K562 (cell line): ENCODE results near the gene MED15. TPM values are rescaled to one million over a fixed set of nuclear protein-coding genes. Genes with fewer than 3 reads are reported as not detected.

Experiments
- CREB1 ChIP-seq, 2 experiments: sonication (generic) in 1 of 2; formaldehyde crosslinking in 1 of 2; IDR thresholded peaks; 2 replicates each; pipeline versions ENCODE4 v1.6.1 to v1.8.0; 2012 to 2022; ENCODE audit warnings: inconsistent platforms in 1 of 2, mild to moderate bottlenecking in 1 of 2, missing genetic modification reagents in 1 of 2, moderate library complexity in 1 of 2
- CTCF ChIP-seq, 3 experiments: IDR thresholded peaks in 2 of 3; conservative IDR thresholded peaks in 1 of 3; 2 replicates each; pipeline ENCODE4 v1.5.1; 2011 to 2012; ENCODE audit warnings: low read length in 3 of 3, mild to moderate bottlenecking in 3 of 3, control low read depth in 2 of 3, improper control_type of control experiment in 1 of 3, inconsistent platforms in 1 of 3, low read depth in 1 of 3, mixed read lengths in 1 of 3, moderate library complexity in 1 of 3; ENCODE audit not compliant: insufficient read depth in 2 of 3
- E2F1 ChIP-seq: sonication (generic); formaldehyde crosslinking; IDR thresholded peaks from 2 replicates; pipeline ENCODE4 v1.8.1; 2023; ENCODE audit warnings: mild to moderate bottlenecking, missing genetic modification reagents, moderate library complexity
- GABPB2 ChIP-seq: fragments of 250-450 bp; sonication (Bioruptor Pico); conservative IDR thresholded peaks from 2 replicates; pipeline ENCODE4 v1.5.1; 2021; ENCODE audit warnings: mild to moderate bottlenecking
- IRF2 ChIP-seq: sonication (generic); formaldehyde crosslinking; IDR thresholded peaks from 2 replicates; pipeline ENCODE4 v1.8.1; 2022; ENCODE audit warnings: mild to moderate bottlenecking, missing genetic modification reagents
- MYBL2 ChIP-seq, 2 experiments: fragments of 450-650 bp in 1 of 2; sonication (generic) in 1 of 2; formaldehyde crosslinking in 1 of 2; IDR thresholded peaks; 2 replicates each; pipeline versions ENCODE4 v1.6.1 to v1.8.1; 2017 to 2022; ENCODE audit warnings: borderline replicate concordance in 1 of 2, inconsistent platforms in 1 of 2, low read depth in 1 of 2, mild to moderate bottlenecking in 1 of 2, missing genetic modification reagents in 1 of 2, moderate library complexity in 1 of 2
- NFIC ChIP-seq: fragments of 450-650 bp; IDR thresholded peaks from 2 replicates; pipeline ENCODE4 v1.6.1; 2017; ENCODE audit warnings: mild to moderate bottlenecking, inconsistent platforms
- POLR2G ChIP-seq: fragments of 200-400 bp; formaldehyde crosslinking; IDR thresholded peaks from 2 replicates; pipeline ENCODE4 v1.6.1; 2017; ENCODE audit warnings: low read depth, mild to moderate bottlenecking, antibody characterized with exemption, low read length, moderate library complexity
- SLC30A9 ChIP-seq: fragments of 250-450 bp; sonication (Bioruptor Pico); IDR thresholded peaks from 2 replicates; pipeline ENCODE4 v1.8.0; 2022; ENCODE audit warnings: mild to moderate bottlenecking, moderate library complexity
- SREBF2 ChIP-seq: sonication (generic); formaldehyde crosslinking; IDR thresholded peaks from 2 replicates; pipeline ENCODE4 v1.4.0; 2020; ENCODE audit warnings: mild to moderate bottlenecking, missing genetic modification reagents
- TCFL5 ChIP-seq: fragments of 250-450 bp; sonication (Bioruptor Pico); conservative IDR thresholded peaks from 2 replicates; pipeline ENCODE4 v1.6.1; 2021; ENCODE audit warnings: mild to moderate bottlenecking, moderate library complexity, matching md5 sums
- TEAD1 ChIP-seq, 2 experiments: fragments of 450-650 bp in 1 of 2; sonication (generic) in 1 of 2; formaldehyde crosslinking; IDR thresholded peaks; 2 replicates each; pipeline versions ENCODE4 v1.4.0 to v1.8.0; 2020 to 2022; ENCODE audit warnings: mild to moderate bottlenecking in 2 of 2, missing genetic modification reagents in 1 of 2
- ZBTB40 ChIP-seq, 2 experiments: fragments of 450-650 bp in 1 of 2; sonication (generic) in 1 of 2; formaldehyde crosslinking in 1 of 2; IDR thresholded peaks; 2 replicates each; pipeline versions ENCODE4 v1.7.1 to v1.9.0; 2016 to 2022; ENCODE audit warnings: inconsistent platforms in 1 of 2, mild to moderate bottlenecking in 1 of 2, missing genetic modification reagents in 1 of 2
- ZNF589 ChIP-seq: fragments of 200-800 bp; sonication (Bioruptor generic); IDR thresholded peaks from 2 replicates; pipeline ENCODE4 v1.6.1; 2016; ENCODE audit warnings: low read depth, missing genetic modification characterization, missing compliant biosample characterization
- polyA plus RNA-seq, 8 experiments: library from polyadenylated mRNA; depleted of rRNA in 4 of 8; stranded (reverse) in 5 of 8; unstranded in 3 of 8; fragments of >200 nt; fragmentation: Nextera tagmentation in 2 of 8; fragmentation: Illumina TruSeq in 1 of 8; extraction: Ambion mirVana in 2 of 8; extraction: Trizol in 1 of 8; gene quantifications; 2 replicates each; pipeline versions ENCODE4 v1.2.1 to v1.2.3, GENCODE V29; 2011 to 2014; ENCODE audit warnings: inconsistent platforms in 1 of 8, missing spikeins in 1 of 8
- total RNA-seq, 7 experiments: library from RNA; depleted of rRNA in 6 of 7; stranded (reverse); fragments of >200 nt in 6 of 7; fragmentation: Illumina TruSeq in 2 of 7; extraction: Trizol in 2 of 7; gene quantifications; 2 replicates each; pipeline versions ENCODE4 v1.2.1 to v1.2.3, GENCODE V29; 2011 to 2021; ENCODE audit warnings: low replicate concordance in 1 of 7

MED15 gene
- total and polyA plus RNA-seq, 9 of the 15 experiments (the other 6 are each of a cell fraction or from before 2014, with no cell fraction given) = 4.0 to 271 (median 60.1) TPM

GRCh38 chr22:20615021-20615420, 107.6 kb downstream of the MED15 start (continued):
- no peak for TF ChIP-seq E2F1 (CRISPR knock-in tag)
- no peak for TF ChIP-seq SLC30A9 (CRISPR knock-in tag)
- no peak for TF ChIP-seq CTCF (IDR thresholded peaks at IDR 0.05 in 2 of 3, conservative IDR thresholded peaks at IDR 0.05 in 1 of 3; ENCODE audit: insufficient read depth in 2 of 3, low read depth in 1 of 3, low read length in 3 of 3)
- no peak for TF ChIP-seq SREBF2
- TF ChIP-seq CREB1 (IDR thresholded peaks at IDR 0.05) = no peak
- peak; percentile 20; the same call in 1 of the 2 replicates for TF ChIP-seq CREB1 (CRISPR knock-in tag; IDR thresholded peaks at IDR 0.05)
- no peak for TF ChIP-seq IRF2 (CRISPR knock-in tag)
- TF ChIP-seq TCFL5 = no peak
- 0 out of 2 replicates have a peak, but pooled peaks have one; percentile 30 for TF ChIP-seq ZBTB40 (IDR thresholded peaks at IDR 0.05)
- no peak for TF ChIP-seq ZBTB40 (CRISPR knock-in tag; IDR thresholded peaks at IDR 0.05)
- TF ChIP-seq MYBL2 (IDR thresholded peaks at IDR 0.05; ENCODE audit: low read depth) = no peak
- TF ChIP-seq MYBL2 (CRISPR knock-in tag; IDR thresholded peaks at IDR 0.05; ENCODE audit: borderline replicate concordance) = no peak
- TF ChIP-seq GABPB2 (CRISPR knock-in tag) = no peak
- 0 out of 2 replicates have a peak, but pooled peaks have one; percentile 26 for TF ChIP-seq ZNF589 (CRISPR knock-in tag)
- TF ChIP-seq TEAD1 (CRISPR knock-in tag; IDR thresholded peaks at IDR 0.05) = 0 out of 4 replicates have a peak, but pooled peaks of 1 of the 2 experiments have one; percentile 64
- TF ChIP-seq POLR2G = no peak
- TF ChIP-seq NFIC = no peak
